Astrocyte of the hippocampus (primary cell): ENCODE measurements around the gene SULF2.

Experiments used
- DNase-seq: peaks from one replicate; pipeline ENCODE4 v3.0.0; 2011; ENCODE audit warnings: low read depth, low spot score

Gene SULF2

GRCh38 chr20:47762699-47763268, 22.5 kb downstream of the SULF2 start:
- peak; percentile 56 for DNase-seq

- no peak for DNase-seq
Measured at GRCh38 chr20:47761482-47762047, 23.7 kb downstream of the SULF2 start.

- no peak for DNase-seq
Measured at GRCh38 chr20:47760686-47761481, 24.4 kb downstream of the SULF2 start.

GRCh38 chr20:47758517-47759450, 26.5 kb downstream of the SULF2 start:
- no peak for DNase-seq

- DNase-seq: peak; percentile 42
Measured at GRCh38 chr20:47757145-47758035, 27.9 kb downstream of the SULF2 start.

- DNase-seq: no peak
Measured at GRCh38 chr20:47754946-47755652, 30.2 kb downstream of the SULF2 start.

- no peak for DNase-seq
Measured at GRCh38 chr20:47754388-47754715, 30.9 kb downstream of the SULF2 start.

GRCh38 chr20:47753576-47754387, 31.5 kb downstream of the SULF2 start:
- DNase-seq: no peak

GRCh38 chr20:47751449-47751848, 33.8 kb downstream of the SULF2 start:
- no peak for DNase-seq

- peak; percentile 79 for DNase-seq
Measured at GRCh38 chr20:47749339-47749738, 35.9 kb downstream of the SULF2 start.

- DNase-seq: peak; percentile 14
Measured at GRCh38 chr20:47748823-47749222, 36.5 kb downstream of the SULF2 start.

- DNase-seq: no peak
Measured at GRCh38 chr20:47748069-47748468, 37.2 kb downstream of the SULF2 start.

GRCh38 chr20:47747669-47748031, 37.6 kb downstream of the SULF2 start:
- no peak for DNase-seq

GRCh38 chr20:47744803-47745202, 40.5 kb downstream of the SULF2 start:
- DNase-seq: no peak

- no peak for DNase-seq
Measured at GRCh38 chr20:47743671-47744070, 41.6 kb downstream of the SULF2 start.

GRCh38 chr20:47741669-47742608, 43.3 kb downstream of the SULF2 start:
- DNase-seq: peak; percentile 56

- DNase-seq: no peak
Measured at GRCh38 chr20:47740862-47741184, 44.5 kb downstream of the SULF2 start.

GRCh38 chr20:47740121-47740861, 45.0 kb downstream of the SULF2 start:
- DNase-seq: no peak
